ENCODE measurements around the gene LIME1.

Gene LIME1

GRCh38 chr20:63739130-63740069 lies 2.9 kb downstream of the LIME1 start, which contains the start of gene SLC2A4RG:
Gene SLC2A4RG, plus strand, starts transcription at chr20:63739776. Its CDS starts 137 bp downstream, at chr20:63739913.
- peaks cover 42% of the 10 kb centered on the region for H3K4me1 ChIP-seq (ENCODE audit: control insufficient read depth, low read length)
- TF ChIP-seq EZH2phosphoT487 (IDR thresholded peaks at IDR 0.05; ENCODE audit: borderline replicate concordance, low read length) = no peak
- TF ChIP-seq CTCF (IDR thresholded peaks at IDR 0.05; ENCODE audit: low read depth, low read length, poor library complexity, severe bottlenecking) = no peak
- no peaks in the 10 kb centered on the region for H3K27me3 ChIP-seq (ENCODE audit: control insufficient read depth, low read length)
- H4K20me1 ChIP-seq (ENCODE audit: control insufficient read depth, insufficient read depth, low read depth, low read length) = no peaks in the 10 kb centered on the region
- H3K9me3 ChIP-seq (ENCODE audit: control insufficient read depth, insufficient read depth, low read length) = no peaks in the 10 kb centered on the region
- H3K4me2 ChIP-seq (ENCODE audit: low read length) = peak within 1 kb of the TSS; percentile 67
- 0 out of 2 replicates have a peak, but pooled peaks cover 8% of the 10 kb centered on the region for H3K36me3 ChIP-seq (ENCODE audit: control insufficient read depth, low read length)
- H3K9me2 ChIP-seq (replicated peaks; ENCODE audit: control insufficient read depth, low read length) = no peaks in the 10 kb centered on the region
- H3F3A ChIP-seq (ENCODE audit: control insufficient read depth, insufficient read depth) = 0 out of 2 replicates have a peak, but pooled peaks cover 4% of the 10 kb centered on the region
- H3K4me3 ChIP-seq (ENCODE audit: low read length) = peak within 1 kb of the TSS; percentile 66
- H3K79me2 ChIP-seq (ENCODE audit: control insufficient read depth, low read length) = no peaks in the 10 kb centered on the region
- no peak within 1 kb of the TSS for H3K27ac ChIP-seq (ENCODE audit: low read depth, low read length)

- Histone ChIP-seq H3K9me3 (ENCODE audit: control insufficient read depth, insufficient read depth, low read length) (no peaks in the 10 kb centered on the region), H3K9me2 (replicated peaks; ENCODE audit: control insufficient read depth, low read length) (no peaks in the 10 kb centered on the region), H3K27me3 (ENCODE audit: control insufficient read depth, low read length) (no peaks in the 10 kb centered on the region), H3K27ac (ENCODE audit: low read depth, low read length) (no peak overlapping the region), H3K4me2 (ENCODE audit: low read length) (peak overlapping the region; percentile 61), H3K79me2 (ENCODE audit: control insufficient read depth, low read length) (no peaks in the 10 kb centered on the region), H3K4me1 (ENCODE audit: control insufficient read depth, low read length) (peaks cover 42% of the 10 kb centered on the region), H3K36me3 (ENCODE audit: control insufficient read depth, low read length) (0 out of 2 replicates have a peak, but pooled peaks cover 5% of the 10 kb centered on the region), H3F3A (ENCODE audit: control insufficient read depth, insufficient read depth) (0 out of 2 replicates have a peak, but pooled peaks cover 4% of the 10 kb centered on the region), H3K4me3 (ENCODE audit: low read length) (peak overlapping the region; percentile 65), H4K20me1 (ENCODE audit: control insufficient read depth, insufficient read depth, low read depth, low read length) (no peaks in the 10 kb centered on the region)
- no peak for TF ChIP-seq EZH2phosphoT487 (IDR thresholded peaks at IDR 0.05; ENCODE audit: borderline replicate concordance, low read length)
- TF ChIP-seq CTCF (IDR thresholded peaks at IDR 0.05; ENCODE audit: low read depth, low read length, poor library complexity, severe bottlenecking) = no peak
Measured at GRCh38 chr20:63740070-63740626, 3.7 kb downstream of the LIME1 start.

- Histone ChIP-seq H3K27me3 (ENCODE audit: control insufficient read depth, low read length) (no peaks in the 10 kb centered on the region), H3K9me3 (ENCODE audit: control insufficient read depth, insufficient read depth, low read length) (no peaks in the 10 kb centered on the region), H3K79me2 (ENCODE audit: control insufficient read depth, low read length) (no peaks in the 10 kb centered on the region), H3K36me3 (ENCODE audit: control insufficient read depth, low read length) (0 out of 2 replicates have a peak, but pooled peaks cover 5% of the 10 kb centered on the region), H3K9me2 (replicated peaks; ENCODE audit: control insufficient read depth, low read length) (no peaks in the 10 kb centered on the region), H3K4me2 (ENCODE audit: low read length) (peak overlapping the region; percentile 61), H3K4me3 (ENCODE audit: low read length) (peak overlapping the region; percentile 65), H3F3A (ENCODE audit: control insufficient read depth, insufficient read depth) (0 out of 2 replicates have a peak, but pooled peaks cover 4% of the 10 kb centered on the region), H3K4me1 (ENCODE audit: control insufficient read depth, low read length) (peaks cover 40% of the 10 kb centered on the region), H4K20me1 (ENCODE audit: control insufficient read depth, insufficient read depth, low read depth, low read length) (no peaks in the 10 kb centered on the region), H3K27ac (ENCODE audit: low read depth, low read length) (no peak overlapping the region)
- no peak for TF ChIP-seq CTCF (IDR thresholded peaks at IDR 0.05; ENCODE audit: low read depth, low read length, poor library complexity, severe bottlenecking)
- no peak for TF ChIP-seq EZH2phosphoT487 (IDR thresholded peaks at IDR 0.05; ENCODE audit: borderline replicate concordance, low read length)
Measured at GRCh38 chr20:63740627-63741353, 4.3 kb downstream of the LIME1 start.
